SU-DHL-6 (cell line): ENCODE results near the gene MATN3.

ENCODE experiments used
- H2AFZ ChIP-seq: fragments of 200-600 bp; sonication (generic); 2 replicates; pipeline ENCODE4 v1.6.1; 2014; ENCODE audit warnings: low read depth, mild to moderate bottlenecking, moderate library complexity, mixed read lengths, antibody characterized with exemption, low read length; ENCODE audit not compliant: severe bottlenecking
- H3F3A ChIP-seq: fragments of 200-600 bp; shearing (Covaris generic); 2 replicates; pipeline ENCODE4 v1.6.0; 2016; ENCODE audit warnings: antibody characterized with exemption, mild to moderate bottlenecking; ENCODE audit not compliant: insufficient read depth
- H3K27ac ChIP-seq: fragments of 200-600 bp; sonication (generic); 2 replicates; pipeline ENCODE4 v1.5.1; 2016; ENCODE audit warnings: low read depth, mild to moderate bottlenecking, low read length, moderate library complexity, mixed read lengths
- H3K27me3 ChIP-seq: fragments of 200-600 bp; sonication (generic), shearing (Covaris generic); 2 replicates; pipeline ENCODE4 v1.6.0; 2014; ENCODE audit warnings: mild to moderate bottlenecking, low read length
- H3K36me3 ChIP-seq: fragments of 200-600 bp; sonication (generic); 2 replicates; pipeline ENCODE4 v1.6.1; 2014; ENCODE audit warnings: mild to moderate bottlenecking, low read length, mixed read lengths
- H3K4me2 ChIP-seq: fragments of 300-600, 200-600 bp; shearing (Covaris generic), sonication (generic); 2 replicates; pipeline ENCODE4 v1.6.0; 2014; ENCODE audit warnings: low read length, low read depth, mild to moderate bottlenecking; ENCODE audit not compliant: poor library complexity, severe bottlenecking
- H3K4me3 ChIP-seq: fragments of 200-600 bp; sonication (generic); 2 replicates; pipeline ENCODE4 v1.5.1; 2014; ENCODE audit warnings: antibody characterized with exemption, low read length, mild to moderate bottlenecking, mixed read lengths; ENCODE audit not compliant: insufficient read depth, poor library complexity, severe bottlenecking
- H3K79me2 ChIP-seq: fragments of 200-600 bp; sonication (generic); 2 replicates; pipeline ENCODE4 v1.6.1; 2014; ENCODE audit warnings: mild to moderate bottlenecking, low read length, moderate library complexity; ENCODE audit not compliant: insufficient read depth
- H3K9ac ChIP-seq: fragments of 200-600 bp; sonication (generic); 2 replicates; pipeline ENCODE4 v1.7.0; 2014; ENCODE audit warnings: mild to moderate bottlenecking, low read length
- H3K9me2 ChIP-seq: fragments of 200-600 bp; sonication (generic); replicated peaks from 2 replicates; pipeline ENCODE4 v1.6.1; 2014; ENCODE audit warnings: low read length; ENCODE audit not compliant: insufficient read depth
- H3K9me3 ChIP-seq: fragments of 200-600 bp; sonication (generic); 2 replicates; pipeline ENCODE4 v1.6.1; 2014; ENCODE audit warnings: low read length, mixed read lengths; ENCODE audit not compliant: insufficient read depth
- H4K20me1 ChIP-seq: fragments of 200-600 bp; sonication (generic); 2 replicates; pipeline ENCODE4 v1.6.1; 2014; ENCODE audit warnings: low read depth, mild to moderate bottlenecking, antibody characterized with exemption, low read length, moderate library complexity, mixed read lengths
- CTCF ChIP-seq: fragments of 200-600 bp; sonication (generic); IDR thresholded peaks from one replicate; pipeline ENCODE4 v1.5.1; 2017; ENCODE audit warnings: antibody characterized with exemption, mild to moderate bottlenecking, low read length, moderate library complexity; ENCODE audit not compliant: insufficient read depth, poor library complexity, severe bottlenecking
- EZH2phosphoT487 ChIP-seq: fragments of 200-600 bp; sonication (generic), shearing (Covaris generic); conservative IDR thresholded peaks from 2 replicates; pipeline ENCODE4 v1.6.1; 2018; ENCODE audit warnings: mild to moderate bottlenecking, antibody characterized with exemption, low read length, moderate library complexity, mixed read lengths

MATN3 gene

GRCh38 chr2:20052861-20053281, 40.4 kb upstream of the MATN3 start:
- Histone ChIP-seq H3K4me2 (peak overlapping the region; percentile 94), H4K20me1 (peaks cover 5% of the 10 kb centered on the region; the same call in 1 of the 2 replicates), H3K9me3 (no peaks in the 10 kb centered on the region), H3K27me3 (no peaks in the 10 kb centered on the region), H3K27ac (no peak overlapping the region), H3K9ac (peak overlapping the region; percentile 73), H3F3A (no peaks in the 10 kb centered on the region), H3K79me2 (peaks cover 33% of the 10 kb centered on the region), H3K36me3 (no peaks in the 10 kb centered on the region), H3K4me3 (peak overlapping the region; percentile 59), H2AFZ (peak overlapping the region; percentile 47), H3K9me2 (no peaks in the 10 kb centered on the region)
- TF ChIP-seq EZH2phosphoT487, result no peak
- TF ChIP-seq CTCF, result no peak

GRCh38 chr2:20052229-20052851, 39.9 kb upstream of the MATN3 start:
- H4K20me1 ChIP-seq, result peaks cover 7% of the 10 kb centered on the region; the same call in 1 of the 2 replicates
- peaks cover 38% of the 10 kb centered on the region for H3K79me2 ChIP-seq
- peak overlapping the region; percentile 57; the same call in 1 of the 2 replicates for H3K27ac ChIP-seq
- H2AFZ ChIP-seq, result peak overlapping the region; percentile 47
- no peaks in the 10 kb centered on the region for H3F3A ChIP-seq
- H3K9me2 ChIP-seq, result no peaks in the 10 kb centered on the region
- peak overlapping the region; percentile 59 for H3K4me3 ChIP-seq
- H3K9ac ChIP-seq, result peak overlapping the region; percentile 73
- no peaks in the 10 kb centered on the region for H3K36me3 ChIP-seq
- peak overlapping the region; percentile 94 for H3K4me2 ChIP-seq
- H3K27me3 ChIP-seq, result no peaks in the 10 kb centered on the region
- TF ChIP-seq EZH2phosphoT487 (no peak), CTCF (no peak)
- H3K9me3 ChIP-seq, result no peaks in the 10 kb centered on the region

- Histone ChIP-seq H3K9me2 (no peaks in the 10 kb centered on the region), H3K27me3 (no peaks in the 10 kb centered on the region), H3F3A (no peaks in the 10 kb centered on the region), H3K36me3 (no peaks in the 10 kb centered on the region), H3K9ac (peak within 1 kb of the TSS; percentile 73), H3K4me3 (peak within 1 kb of the TSS; percentile 82), H2AFZ (peak within 1 kb of the TSS; percentile 58), H3K79me2 (peaks cover 42% of the 10 kb centered on the region), H3K27ac (peak within 1 kb of the TSS; percentile 57), H3K9me3 (no peaks in the 10 kb centered on the region), H3K4me2 (peak within 1 kb of the TSS; percentile 94), H4K20me1 (peaks cover 7% of the 10 kb centered on the region; the same call in 1 of the 2 replicates)
- no peak for TF ChIP-seq EZH2phosphoT487
- TF ChIP-seq CTCF, result no peak
Measured at GRCh38 chr2:20051532-20052228, 39.2 kb upstream of the MATN3 start, which contains the start of gene LAPTM4A. Gene LAPTM4A, minus strand, starts transcription at chr2:20051628. Its CDS starts 108 bp downstream, at chr2:20051520.
